Lung microvascular endothelial cell (primary cell): ENCODE results near the gene FLOT2. TPM values are rescaled to one million over a fixed set of nuclear protein-coding genes. Genes with fewer than 3 reads are reported as not detected.
"Not testable (repeated sequence)": the region's sequence is repeated elsewhere in the genome, so short reads cannot be mapped to it uniquely, and the experiment has no call there.

Source experiments
- DNase-seq, 2 donors: peaks; one replicate each; pipeline versions ENCODE4 v3.0.0 to v3.0.0-alpha.2; 2010; ENCODE audit warnings: low read depth in 2 of 2
- total RNA-seq: library from RNA; depleted of rRNA; stranded (reverse); fragments of >200 nt; gene quantifications from 2 replicates; pipeline ENCODE4 v1.2.1, GENCODE V29; 2014

FLOT2 gene
- total RNA-seq, 1 donor from 2014 or later, result 93.7 TPM

- DNase-seq, result peak; percentile 66 to 78
These were observed 18.9 kb upstream of the FLOT2 start for GRCh38 chr17:28916302-28916934.

GRCh38 chr17:28912938-28913333 is 15.4 kb upstream of the FLOT2 start:
- DNase-seq, result no peak

- peak; percentile 71 to 89 for DNase-seq
These were observed 14.9 kb upstream of the FLOT2 start for GRCh38 chr17:28912281-28912937.

- DNase-seq, result no peak
These were observed 14.0 kb upstream of the FLOT2 start for GRCh38 chr17:28911411-28912045.

GRCh38 chr17:28910534-28910933 is 13.0 kb upstream of the FLOT2 start:
- no peak for DNase-seq

GRCh38 chr17:28908640-28909167 is 11.2 kb upstream of the FLOT2 start:
- peak; percentile 79 to 85 for DNase-seq

GRCh38 chr17:28907709-28908475 is 10.4 kb upstream of the FLOT2 start:
- no peak for DNase-seq

GRCh38 chr17:28906706-28907438 is 9.3 kb upstream of the FLOT2 start:
- no peak for DNase-seq

- no peak for DNase-seq
These were observed 8.7 kb upstream of the FLOT2 start for GRCh38 chr17:28906276-28906675.

- DNase-seq, result no peak
These were observed 7.3 kb upstream of the FLOT2 start for GRCh38 chr17:28904800-28905199.

GRCh38 chr17:28903546-28903841 is 6.0 kb upstream of the FLOT2 start:
- DNase-seq, result not testable (repeated sequence)

GRCh38 chr17:28902819-28903545 is 5.4 kb upstream of the FLOT2 start, which contains the start of gene DHRS13:
Gene DHRS13, minus strand, starts transcription at chr17:28903079. Its CDS starts 135 bp downstream, at chr17:28902944.
- peak; percentile 93 to 96 for DNase-seq

- no peak for DNase-seq
These were observed 4.6 kb upstream of the FLOT2 start for GRCh38 chr17:28901866-28902818.

GRCh38 chr17:28900986-28901726 is 3.6 kb upstream of the FLOT2 start:
- no peak for DNase-seq

- no peak for DNase-seq
These were observed 1.8 kb upstream of the FLOT2 start for GRCh38 chr17:28899212-28899815.

GRCh38 chr17:28898527-28898955 is 1.0 kb upstream of the FLOT2 start:
- DNase-seq, result no peak

GRCh38 chr17:28897769-28898526 is 415 bp upstream of the FLOT2 start:
- no peak for DNase-seq
